GM10266 (cell line): Measurements from ENCODE around the gene ZSCAN25.

Experiments used
- DNase-seq: peaks from one replicate; pipeline ENCODE4 v3.0.0; 2012; ENCODE audit errors: extremely low spot score
- CTCF ChIP-seq: IDR thresholded peaks from 2 replicates; pipeline ENCODE4 v1.5.1; 2012; ENCODE audit warnings: mild to moderate bottlenecking, low read depth; ENCODE audit not compliant: control insufficient read depth, insufficient read depth; ENCODE audit errors: missing control alignments

Gene ZSCAN25

GRCh38 chr7:99605527-99605926 lies 11.2 kb upstream of the ZSCAN25 start:
- no peak for TF ChIP-seq CTCF
- DNase-seq: no peak

DNA sequence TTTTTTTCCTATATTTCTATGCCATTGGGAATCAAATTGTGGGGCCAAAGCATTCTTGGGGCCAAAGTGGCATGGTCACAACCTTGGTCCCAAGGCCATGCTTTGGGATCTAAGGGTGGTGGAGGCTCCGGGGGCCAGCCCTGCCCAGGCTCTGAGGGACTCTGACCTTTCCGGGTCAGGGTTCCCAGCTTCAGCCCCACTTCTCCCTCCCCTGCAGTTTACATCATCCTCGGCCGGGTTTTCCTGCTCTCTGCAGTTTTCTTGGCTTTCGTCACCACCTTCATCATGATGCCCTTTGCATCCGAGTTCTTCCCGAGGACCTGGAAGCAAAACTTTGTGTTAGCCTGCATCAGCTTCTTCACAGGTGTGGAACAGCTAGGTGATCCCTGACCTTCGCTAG lies 10.2 kb upstream of the ZSCAN25 start:
- no peak for DNase-seq
- TF ChIP-seq CTCF: no peak

GRCh38 chr7:99607548-99607947 lies 9.2 kb upstream of the ZSCAN25 start:
- TF ChIP-seq CTCF: no peak
- no peak for DNase-seq

DNA sequence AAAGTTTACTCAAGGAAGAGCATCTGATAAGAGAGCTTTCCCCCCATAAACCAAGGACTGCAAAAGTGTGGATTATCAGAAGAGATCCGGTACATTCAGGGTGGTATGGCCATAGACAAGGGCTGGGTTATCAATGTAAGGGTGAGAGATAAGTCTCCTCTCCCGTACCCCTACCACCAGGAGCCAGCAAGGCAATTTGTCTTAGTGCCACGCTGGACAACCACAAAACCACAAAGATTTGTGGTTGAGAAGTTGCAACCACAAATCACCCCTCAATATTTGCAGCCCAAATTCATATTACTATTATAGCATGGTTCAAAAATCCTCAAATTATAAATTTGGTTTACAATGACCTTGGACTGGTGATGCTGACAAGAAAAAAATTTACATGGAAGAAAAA lies 2.3 kb upstream of the ZSCAN25 start:
- no peak for TF ChIP-seq CTCF
- no peak for DNase-seq

- no peak for DNase-seq
Observed at GRCh38 chr7:99615989-99616358, 772 bp upstream of the ZSCAN25 start.

GRCh38 chr7:99617192-99617781 lies 541 bp downstream of the ZSCAN25 start:
- no peak for TF ChIP-seq CTCF

More at GRCh38 chr7:99615989-99616358, 772 bp upstream of the ZSCAN25 start:
- TF ChIP-seq CTCF: no peak

GRCh38 chr7:99618726-99619125 lies 2.0 kb downstream of the ZSCAN25 start:
- TF ChIP-seq CTCF: no peak
- no peak for DNase-seq

More at GRCh38 chr7:99617192-99617781, 541 bp downstream of the ZSCAN25 start:
- no peak for DNase-seq
